Endothelial cell of umbilical vein (primary cell): Measurements from ENCODE around the gene OCRL. TPM values are rescaled to one million over a fixed set of nuclear protein-coding genes. Genes with fewer than 3 reads are reported as not detected.

Experiments
- BruUV-seq: library from RNA; stranded (reverse); fragments of 400-500 nt; replicated peaks from 2 replicates; lab custom pipeline; 2021; lab: Mats Ljungman, UMichigan
- CTCF ChIA-PET: fragments of 300-600, 350-600 bp; sonication (Branson Sonifier 250); formaldehyde crosslinking; loops from one replicate; lab custom pipeline; 2021; ENCODE audit warnings: antibody characterized with exemption, inconsistent platforms; lab: Charles Lee
- POLR2A ChIA-PET: fragments of 300-600, 350-600 bp; sonication (Branson Sonifier 250); formaldehyde crosslinking; loops from one replicate; lab custom pipeline; 2021; ENCODE audit warnings: antibody characterized with exemption, inconsistent platforms; lab: Charles Lee
- DNase-seq: peaks from one replicate; pipeline ENCODE4 v3.0.0-alpha.2; 2011; ENCODE audit warnings: low read depth, low spot score
- FAIRE-seq: peaks from 2 replicates; lab custom pipeline; 2011; peaks lifted over from hg19 to GRCh38; lab: Jason Lieb, UNC
- H2AFZ ChIP-seq: 2 replicates; pipeline ENCODE4 v1.6.0; 2012; ENCODE audit warnings: low read depth, low read length, control low read depth, inconsistent platforms
- H3K27ac ChIP-seq: 2 replicates; pipeline ENCODE4 v1.5.1; 2011; ENCODE audit warnings: low read depth, mild to moderate bottlenecking, control low read depth, low read length, moderate library complexity; ENCODE audit not compliant: insufficient read depth
- H3K27me3 ChIP-seq, 2 experiments: 2 replicates each; pipeline versions ENCODE4 v1.6.0 to v1.6.1; 2011; ENCODE audit warnings: low read length in 2 of 2, mixed read lengths in 1 of 2; ENCODE audit not compliant: control insufficient read depth in 2 of 2, insufficient read depth in 2 of 2
- H3K36me3 ChIP-seq, 2 experiments: 2 replicates in 1 of 2; 3 replicates in 1 of 2; pipeline ENCODE4 v1.5.1; 2011; ENCODE audit warnings: low read length in 2 of 2, mild to moderate bottlenecking in 1 of 2, moderate library complexity in 1 of 2; ENCODE audit not compliant: control insufficient read depth in 2 of 2, insufficient read depth in 2 of 2; ENCODE audit errors: extremely low read depth in 1 of 2
- H3K4me1 ChIP-seq: 3 replicates; pipeline ENCODE4 v1.5.1; 2011; ENCODE audit warnings: mild to moderate bottlenecking, low read length; ENCODE audit not compliant: control insufficient read depth, insufficient read depth; ENCODE audit errors: extremely low read depth
- H3K4me2 ChIP-seq: 2 replicates; pipeline ENCODE4 v1.6.1; 2011; ENCODE audit warnings: low read length, control low read depth, mixed read lengths; ENCODE audit not compliant: insufficient read depth
- H3K4me3 ChIP-seq, 3 experiments: fragments of 200-600 bp in 1 of 3; sonication (generic), shearing (Covaris generic) in 1 of 3; replicated peaks in 1 of 3; 2 replicates each; pipeline ENCODE4 v1.5.1; 2011 to 2016; ENCODE audit warnings: control low read depth in 3 of 3, low read length in 3 of 3, mild to moderate bottlenecking in 2 of 3, inconsistent platforms in 1 of 3, low read depth in 1 of 3, moderate library complexity in 1 of 3; ENCODE audit not compliant: insufficient read depth in 1 of 3
- H3K79me2 ChIP-seq: 2 replicates; pipeline ENCODE4 v1.6.0; 2012; ENCODE audit warnings: low read length, inconsistent platforms; ENCODE audit not compliant: control insufficient read depth, insufficient read depth
- H3K9ac ChIP-seq: replicated peaks from 2 replicates; pipeline ENCODE3; 2011; ENCODE audit warnings: low read length, control low read depth; ENCODE audit not compliant: insufficient read depth; ENCODE audit errors: extremely low read depth
- H3K9me1 ChIP-seq: replicated peaks from 3 replicates; pipeline ENCODE4 v1.6.0; 2011; ENCODE audit warnings: mild to moderate bottlenecking, low read length; ENCODE audit not compliant: control insufficient read depth, insufficient read depth; ENCODE audit errors: extremely low read depth
- H3K9me3 ChIP-seq: replicated peaks from 2 replicates; pipeline ENCODE4 v1.5.1; 2012; ENCODE audit warnings: low read length, inconsistent platforms; ENCODE audit not compliant: control insufficient read depth, insufficient read depth
- H4K20me1 ChIP-seq: replicated peaks from 2 replicates; pipeline ENCODE3; 2011; ENCODE audit warnings: mild to moderate bottlenecking, low read length; ENCODE audit not compliant: control insufficient read depth, insufficient read depth; ENCODE audit errors: extremely low read depth
- EZH2 ChIP-seq: IDR thresholded peaks from 2 replicates; pipeline ENCODE4 v1.6.1; 2012; ENCODE audit warnings: borderline replicate concordance, low read depth, mild to moderate bottlenecking, moderate library complexity, low read length, inconsistent platforms; ENCODE audit not compliant: severe bottlenecking
- FOS ChIP-seq: IDR thresholded peaks from 2 replicates; pipeline ENCODE4 v1.6.1; 2011; ENCODE audit warnings: mild to moderate bottlenecking, low read length, moderate library complexity, borderline replicate concordance; ENCODE audit not compliant: insufficient read depth
- GATA2 ChIP-seq: IDR thresholded peaks from 2 replicates; pipeline ENCODE4 v1.7.0; 2011; ENCODE audit warnings: low read depth, mild to moderate bottlenecking, moderate library complexity, mixed read lengths, low read length; ENCODE audit not compliant: insufficient read length, insufficient read depth
- JUN ChIP-seq: IDR thresholded peaks from 2 replicates; pipeline ENCODE4 v1.6.1; 2011; ENCODE audit warnings: borderline replicate concordance, low read depth; ENCODE audit not compliant: insufficient read length, insufficient read depth
- MYC ChIP-seq: IDR thresholded peaks from one replicate; pipeline ENCODE4 v1.6.1; 2011; ENCODE audit warnings: mild to moderate bottlenecking, low read depth, low read length
- POLR2A ChIP-seq: IDR thresholded peaks from 2 replicates; pipeline ENCODE4 v1.6.1; 2012; ENCODE audit warnings: low read depth, mild to moderate bottlenecking, control low read depth, low read length
- POLR2AphosphoS5 ChIP-seq: IDR thresholded peaks from 2 replicates; pipeline ENCODE4 v1.6.1; 2012; ENCODE audit warnings: low read depth, mild to moderate bottlenecking, control low read depth, low read length, moderate library complexity; ENCODE audit not compliant: insufficient read depth
- dilution Hi-C: fragments of 300-500 bp; cut with MboI; formaldehyde crosslinking; loops from one replicate; pipeline ENCODE4 v1.15.0; 2019; ENCODE audit warnings: low sequenced_read_pairs; ENCODE audit not compliant: extremely low pct_ligation_motif_present
- intact Hi-C: fragments of 100-400 bp; cut with micrococcal nuclease; formaldehyde crosslinking; loops from one replicate; pipeline ENCODE4 v1.10.0; 2022
- polyA plus RNA-seq, 4 experiments: library from polyadenylated mRNA; depleted of rRNA in 3 of 4; stranded (reverse) in 3 of 4; unstranded in 1 of 4; fragments of >200 nt; gene quantifications; 2 replicates each; pipeline versions ENCODE4 v1.2.1 to v1.2.3, GENCODE V29; 2011 to 2012; ENCODE audit warnings: missing spikeins in 1 of 4
- total RNA-seq: library from RNA; stranded (reverse); gene quantifications from 2 replicates; pipeline ENCODE4 v1.2.3, GENCODE V29; 2021
- TF ChIP-seq, protein P1 (sequence below): IDR thresholded peaks from 2 replicates; pipeline ENCODE4 v1.6.1; 2011; ENCODE audit not compliant: insufficient read depth, insufficient read length
- TF ChIP-seq, protein P2 (sequence below), 2 donors: IDR thresholded peaks; 1 replicate in 1 of 2; 2 replicates in 1 of 2; pipeline ENCODE4 v1.5.1; 2011; ENCODE audit warnings: low read length in 2 of 2, mild to moderate bottlenecking in 2 of 2, moderate library complexity in 2 of 2, control low read depth in 1 of 2, inconsistent platforms in 1 of 2, low read depth in 1 of 2; ENCODE audit not compliant: insufficient read depth in 1 of 2; ENCODE audit errors: extremely low read depth in 1 of 2

The OCRL gene
- total and polyA plus RNA-seq, 2 donors (not counting 3 experiments of a cell fraction or from before 2014, with no cell fraction given): 14.6 to 20.9 TPM

DNA sequence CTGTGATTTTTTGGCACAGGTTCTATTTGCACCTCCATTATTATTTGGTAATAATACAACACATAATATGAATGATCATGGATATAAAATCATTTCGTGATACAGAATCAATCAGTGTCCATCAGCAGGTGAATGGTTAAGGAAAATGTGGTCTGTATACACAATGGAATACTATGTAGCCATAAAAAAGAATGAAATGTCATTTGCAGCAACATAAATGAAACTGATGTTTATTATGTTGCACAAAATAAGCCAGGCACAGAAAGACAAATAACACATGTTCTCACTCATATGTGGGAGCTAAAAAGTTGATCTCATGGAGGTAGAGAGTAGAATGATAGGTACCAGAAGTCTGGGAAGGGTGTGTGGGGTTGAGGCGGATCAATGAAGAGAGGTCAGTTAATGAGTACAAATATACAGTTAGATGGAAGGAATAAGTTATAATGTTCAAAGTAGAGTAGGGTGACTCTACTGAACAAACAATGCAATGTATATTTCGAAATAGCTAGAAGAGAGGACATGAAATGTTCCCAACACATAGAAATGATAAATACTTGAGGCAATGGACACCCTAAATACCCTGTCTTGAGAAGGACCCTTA, 15.7 kb upstream of the OCRL start:
- H3K9me3 ChIP-seq: no peaks in the 10 kb centered on the region
- H3K4me1 ChIP-seq: peaks cover 5% of the 10 kb centered on the region
- peaks cover 5% of the 10 kb centered on the region for H3K79me2 ChIP-seq
- H3K27ac ChIP-seq: no peak overlapping the region
- intact Hi-C loops: no loop called here
- H3K9me1 ChIP-seq: no peaks in the 10 kb centered on the region
- H3K9ac ChIP-seq: no peak overlapping the region
- DNase-seq: no peak
- CTCF ChIA-PET: interaction anchor here (1.0 kb wide), 1 partner anchor 16 kb away, joined by 4 read pairs; the partner anchor contains the start of gene OCRL
- no peaks in the 10 kb centered on the region for H3K36me3 ChIP-seq
- TF ChIP-seq, protein P1, sequence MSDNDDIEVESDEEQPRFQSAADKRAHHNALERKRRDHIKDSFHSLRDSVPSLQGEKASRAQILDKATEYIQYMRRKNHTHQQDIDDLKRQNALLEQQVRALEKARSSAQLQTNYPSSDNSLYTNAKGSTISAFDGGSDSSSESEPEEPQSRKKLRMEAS: no peak
- TF ChIP-seq FOS (no peak), MYC (no peak), POLR2A (no peak), GATA2 (no peak), EZH2 (no peak), POLR2AphosphoS5 (no peak), JUN (no peak)
- TF ChIP-seq, protein P2, sequence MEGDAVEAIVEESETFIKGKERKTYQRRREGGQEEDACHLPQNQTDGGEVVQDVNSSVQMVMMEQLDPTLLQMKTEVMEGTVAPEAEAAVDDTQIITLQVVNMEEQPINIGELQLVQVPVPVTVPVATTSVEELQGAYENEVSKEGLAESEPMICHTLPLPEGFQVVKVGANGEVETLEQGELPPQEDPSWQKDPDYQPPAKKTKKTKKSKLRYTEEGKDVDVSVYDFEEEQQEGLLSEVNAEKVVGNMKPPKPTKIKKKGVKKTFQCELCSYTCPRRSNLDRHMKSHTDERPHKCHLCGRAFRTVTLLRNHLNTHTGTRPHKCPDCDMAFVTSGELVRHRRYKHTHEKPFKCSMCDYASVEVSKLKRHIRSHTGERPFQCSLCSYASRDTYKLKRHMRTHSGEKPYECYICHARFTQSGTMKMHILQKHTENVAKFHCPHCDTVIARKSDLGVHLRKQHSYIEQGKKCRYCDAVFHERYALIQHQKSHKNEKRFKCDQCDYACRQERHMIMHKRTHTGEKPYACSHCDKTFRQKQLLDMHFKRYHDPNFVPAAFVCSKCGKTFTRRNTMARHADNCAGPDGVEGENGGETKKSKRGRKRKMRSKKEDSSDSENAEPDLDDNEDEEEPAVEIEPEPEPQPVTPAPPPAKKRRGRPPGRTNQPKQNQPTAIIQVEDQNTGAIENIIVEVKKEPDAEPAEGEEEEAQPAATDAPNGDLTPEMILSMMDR (IDR thresholded peaks at IDR 0.05; ENCODE audit: extremely low read depth in 1 of 2, insufficient read depth in 1 of 2, low read depth in 1 of 2, low read length in 2 of 2): no peak
- POLR2A ChIA-PET: no interaction called here
- dilution Hi-C loops: no loop called here
- BruUV-seq: no TSS peak
- H3K27me3 ChIP-seq: peaks cover 0 to 10% of the 10 kb centered on the region in 2 experiments
- H4K20me1 ChIP-seq: no peaks in the 10 kb centered on the region
- H3K4me2 ChIP-seq: no peak overlapping the region
- FAIRE-seq: no peak
- no peak overlapping the region for H3K4me3 ChIP-seq
- no peak overlapping the region for H2AFZ ChIP-seq
